GM21723 (cell line): Measurements from ENCODE around the gene CAMKMT.

ENCODE experiments used
- ATAC-seq: cut with Tn5 transposase; IDR thresholded peaks from one replicate; pipeline ENCODE4 v1.9.1; 2021; ENCODE audit warnings: mild to moderate bottlenecking, moderate library complexity; ENCODE audit not compliant: unreplicated experiment

The CAMKMT gene

DNA sequence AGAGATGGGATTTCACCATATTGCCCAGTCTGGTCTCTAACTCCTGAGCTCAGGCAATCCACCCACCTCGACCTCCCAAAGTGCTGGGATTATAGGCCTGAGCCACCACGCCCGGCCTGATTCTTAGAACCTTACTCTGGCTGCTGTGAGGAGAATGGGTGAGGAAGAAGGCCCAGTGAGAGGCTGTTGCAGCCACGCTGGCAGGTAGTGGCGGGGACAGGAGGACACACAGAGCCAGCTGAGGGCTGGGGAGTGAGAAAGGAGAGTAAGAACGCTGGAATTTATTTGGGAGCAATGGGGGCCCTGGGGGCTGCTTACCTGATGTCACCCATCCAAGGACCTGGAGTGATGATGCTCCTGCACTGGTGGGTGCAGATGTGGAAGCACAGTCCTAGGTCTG is 425.9 kb downstream of the CAMKMT start:
- ATAC-seq, result no peak

DNA sequence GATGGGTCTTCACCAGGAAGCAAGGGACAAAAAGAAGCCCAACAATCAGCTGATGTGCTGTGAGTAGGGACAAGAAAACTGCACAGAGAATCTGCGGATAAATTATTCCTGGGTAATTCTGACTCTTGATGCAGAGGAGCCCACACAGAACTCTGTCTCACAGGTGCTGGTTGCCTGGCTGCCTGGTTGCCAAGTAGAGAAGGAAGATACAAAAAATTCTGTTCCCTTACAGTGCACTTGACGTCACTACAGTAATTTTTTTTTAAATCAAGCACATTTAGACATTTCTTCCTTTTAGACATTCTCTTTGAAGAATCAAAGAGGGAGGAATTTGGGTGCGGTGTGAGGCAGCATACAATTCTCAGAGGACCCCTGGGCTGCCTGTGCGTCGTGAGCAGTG is 427.7 kb downstream of the CAMKMT start:
- no peak for ATAC-seq

DNA sequence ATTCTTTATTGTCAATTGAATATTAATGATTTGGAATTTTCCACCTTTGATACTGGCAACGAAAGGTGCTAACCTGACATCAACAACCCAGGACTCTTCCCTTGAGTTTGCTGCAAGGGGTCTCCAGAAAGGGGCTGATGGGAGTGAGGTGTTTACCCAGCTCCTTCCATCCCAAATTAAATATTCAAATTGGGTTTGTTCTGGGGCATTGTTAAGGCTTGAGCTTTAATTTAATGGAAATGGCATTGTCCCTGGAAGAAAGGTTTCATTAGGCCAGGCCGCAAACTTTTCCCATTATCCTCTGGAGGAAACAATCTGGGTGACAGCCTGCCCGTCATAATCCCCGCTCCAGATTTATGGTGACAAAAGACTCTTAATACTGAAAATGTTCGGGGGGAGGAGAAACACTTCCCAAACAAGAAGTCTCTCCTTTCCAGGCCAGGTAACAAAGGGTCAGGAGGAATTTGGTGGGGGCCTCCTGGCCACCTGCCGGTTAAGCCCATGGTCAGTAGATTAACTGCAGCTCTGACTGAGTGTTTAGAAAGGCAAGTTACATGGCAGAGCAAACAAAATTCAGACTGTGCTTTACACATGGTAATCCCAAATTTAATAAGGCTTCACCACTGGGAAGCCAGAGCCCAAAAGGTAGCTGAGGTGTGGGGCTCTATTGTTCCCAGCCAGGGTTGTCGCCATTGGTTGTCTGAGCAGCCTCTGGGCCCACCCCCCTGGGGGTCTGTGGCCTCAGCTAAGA is 428.4 kb downstream of the CAMKMT start:
- ATAC-seq, result no peak

- ATAC-seq, result no peak
These were observed 431.6 kb downstream of the CAMKMT start for GRCh38 chr2:44793322-44793870.

- ATAC-seq, result no peak
These were observed 435.0 kb downstream of the CAMKMT start for GRCh38 chr2:44796771-44797170.

GRCh38 chr2:44798139-44798659 is 436.5 kb downstream of the CAMKMT start:
- no peak for ATAC-seq

GRCh38 chr2:44799105-44799504 is 437.4 kb downstream of the CAMKMT start:
- ATAC-seq, result no peak

DNA sequence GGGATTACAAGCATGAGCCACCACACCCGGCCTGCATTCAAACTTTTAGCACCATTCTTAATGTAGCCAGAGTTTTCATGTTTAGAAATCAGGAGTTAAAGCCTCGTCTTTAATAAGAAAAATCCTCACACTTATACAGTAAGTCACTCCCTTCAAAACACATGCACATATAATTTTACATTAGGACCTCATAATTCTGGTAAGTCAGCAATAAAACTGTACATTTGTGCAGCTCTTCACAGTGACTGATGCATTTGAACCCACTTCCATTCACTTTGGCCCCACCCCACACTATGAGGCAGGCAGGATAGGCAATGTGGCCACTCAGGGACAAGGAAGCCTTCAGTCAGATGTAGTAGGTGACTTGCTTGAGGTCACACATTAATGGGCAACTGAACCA is 438.0 kb downstream of the CAMKMT start:
- no peak for ATAC-seq

- no peak for ATAC-seq
These were observed 439.6 kb downstream of the CAMKMT start for GRCh38 chr2:44801289-44801840.

DNA sequence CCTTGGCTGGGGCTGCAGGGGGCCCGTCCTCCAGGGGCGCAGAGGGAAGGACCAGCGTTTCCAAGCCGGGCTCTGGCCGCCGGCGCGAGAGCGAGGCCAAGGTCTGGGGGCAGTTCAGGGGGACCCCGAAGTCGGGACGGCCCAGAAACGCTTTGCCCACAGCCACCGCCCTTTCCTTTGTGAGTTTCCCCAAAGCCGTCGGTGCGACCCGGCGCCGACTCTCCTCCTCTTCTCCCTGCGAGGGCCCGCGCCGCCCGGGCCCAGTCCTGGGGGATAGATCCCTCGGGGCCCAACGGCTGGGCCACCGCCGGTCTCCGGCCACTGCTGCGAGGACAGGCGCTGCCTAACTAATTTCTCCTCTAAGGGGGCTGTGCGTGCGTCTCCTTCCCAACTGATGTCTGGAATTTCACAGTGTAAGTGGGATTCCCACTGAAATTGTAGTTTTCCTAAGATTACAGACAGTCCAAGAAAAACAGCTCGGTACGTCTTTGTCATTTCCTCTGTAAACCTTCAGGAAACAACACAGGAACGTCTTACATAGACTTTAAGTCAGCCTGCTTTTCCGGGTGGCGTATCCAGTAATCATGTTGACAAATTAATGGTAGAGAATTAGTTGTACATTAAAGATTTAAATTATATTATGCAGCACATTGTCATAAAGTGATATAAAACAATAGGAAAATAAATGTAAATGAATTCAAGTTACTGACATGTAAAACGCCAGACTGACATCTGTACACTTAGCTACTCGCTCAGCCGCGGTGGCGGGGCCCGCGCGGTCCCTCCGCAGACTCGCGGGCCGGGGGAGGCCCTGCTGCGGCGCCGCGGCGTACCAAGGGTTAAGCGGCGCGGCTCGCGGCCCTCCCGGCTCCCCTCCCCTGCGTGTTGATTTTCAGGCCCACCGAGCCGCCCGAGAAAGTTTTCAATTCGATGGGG is 440.4 kb downstream of the CAMKMT start:
- no peak for ATAC-seq

DNA sequence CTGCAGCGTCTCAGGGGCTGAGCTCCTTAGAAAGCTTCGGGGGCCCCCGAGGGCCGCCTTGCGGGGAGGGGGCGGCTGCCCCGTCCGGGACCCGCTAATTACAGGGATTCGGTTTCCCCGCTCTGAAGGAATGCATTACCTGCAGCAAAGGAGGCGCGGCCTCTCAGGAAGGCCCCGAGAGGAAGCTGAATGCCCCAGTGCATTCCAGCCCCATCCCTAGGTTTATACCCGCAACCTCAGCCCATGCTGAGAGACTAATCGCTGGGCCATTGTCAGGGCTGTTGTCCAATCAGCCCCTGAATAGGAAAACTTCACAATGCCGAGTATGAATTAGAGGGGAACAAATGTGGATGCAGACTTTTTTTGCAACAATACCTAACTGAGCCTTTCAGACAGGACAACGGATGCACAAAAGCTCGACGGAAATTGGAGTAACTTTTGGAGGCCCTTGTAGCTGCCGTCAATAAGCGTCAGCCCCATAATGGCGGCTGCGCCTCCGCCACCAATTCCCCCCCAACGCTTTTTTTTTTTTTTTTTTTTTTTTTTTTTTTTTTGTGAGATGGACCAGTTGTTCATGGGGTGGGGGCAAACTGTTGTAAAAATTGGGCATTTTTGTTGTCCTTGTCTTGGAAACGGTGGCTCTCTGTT is 441.2 kb downstream of the CAMKMT start:
- ATAC-seq, result no peak

GRCh38 chr2:44804406-44805265 is 442.9 kb downstream of the CAMKMT start:
- ATAC-seq, result no peak

- ATAC-seq, result no peak
These were observed 443.9 kb downstream of the CAMKMT start for GRCh38 chr2:44805401-44806235.

GRCh38 chr2:44807201-44808025 is 445.7 kb downstream of the CAMKMT start:
- no peak for ATAC-seq

GRCh38 chr2:44810892-44811530 is 449.3 kb downstream of the CAMKMT start:
- no peak for ATAC-seq

GRCh38 chr2:44813165-44813564 is 451.4 kb downstream of the CAMKMT start:
- ATAC-seq, result no peak

DNA sequence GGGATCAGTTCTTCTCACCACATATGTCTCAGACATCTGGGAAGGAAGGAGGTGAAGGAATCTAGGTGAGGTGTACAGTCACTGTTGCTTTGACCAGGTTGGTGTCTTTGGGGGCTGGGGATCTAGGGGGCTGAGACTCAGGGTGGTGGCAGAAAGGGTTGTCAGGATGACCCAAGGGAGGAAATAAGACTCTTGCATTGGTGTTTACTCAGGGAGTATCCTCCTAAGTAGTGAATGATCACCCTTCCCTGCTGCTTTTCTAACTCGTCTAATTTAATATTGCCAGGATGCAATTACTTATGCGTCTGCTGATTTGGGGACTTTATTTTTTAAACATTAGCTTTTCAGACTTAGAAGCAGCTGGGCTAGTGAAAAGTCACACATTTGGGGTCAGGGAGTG is 451.9 kb downstream of the CAMKMT start:
- no peak for ATAC-seq

DNA sequence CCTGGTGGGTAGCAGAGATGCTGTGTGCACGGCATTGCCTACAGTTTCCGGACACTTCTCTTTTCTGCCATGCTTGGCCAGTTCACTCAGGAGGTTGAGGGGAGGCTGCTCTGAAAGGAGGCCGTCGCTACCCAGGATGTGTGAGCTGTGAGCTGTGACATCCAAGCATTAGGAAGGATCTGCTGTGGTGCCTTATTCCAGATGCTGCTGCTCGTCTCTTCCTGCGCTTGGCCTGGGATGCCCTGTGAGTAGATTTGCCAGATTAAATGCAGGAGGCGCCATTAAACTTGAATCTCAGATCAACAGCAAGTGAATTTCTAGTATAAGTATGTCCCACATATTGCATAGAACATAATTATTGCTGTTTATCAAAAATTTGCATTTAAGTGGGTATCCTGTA is 455.5 kb downstream of the CAMKMT start:
- no peak for ATAC-seq
